Stomach (tissue), 9 donors: ENCODE measurements around the gene LHFPL4. TPM values are rescaled to one million over a fixed set of nuclear protein-coding genes. Genes with fewer than 3 reads are reported as not detected.

Experiments used
- DNase-seq, 2 donors: peaks; one replicate each; pipeline versions ENCODE4 v3.0.0 to v3.0.0-alpha.2; 2013 to 2019
- H3K27ac ChIP-seq, 5 donors: fragments of 200-600 bp in 4 of 5; sonication (generic) in 4 of 5; one replicate each; pipeline ENCODE4 v1.5.1; 2013 to 2019; ENCODE audit warnings: mild to moderate bottlenecking in 1 of 5, moderate library complexity in 1 of 5
- H3K27me3 ChIP-seq, 3 donors: fragments of 200-600 bp; sonication (generic); one replicate each; pipeline ENCODE4 v1.5.1; 2017 to 2019; ENCODE audit warnings: mixed run types in 1 of 3
- H3K36me3 ChIP-seq, 4 donors: fragments of 200-600 bp; sonication (generic); 1 replicate in 3 of 4; 2 replicates in 1 of 4; pipeline ENCODE4 v1.5.1; 2016 to 2019
- H3K4me1 ChIP-seq, 4 donors: fragments of 200-600 bp; sonication (generic); one replicate each; pipeline ENCODE4 v1.5.1; 2016 to 2019
- H3K4me3 ChIP-seq, 4 donors: fragments of 200-600 bp; sonication (generic) in 3 of 4; one replicate each; pipeline ENCODE4 v1.5.1; 2016 to 2019; ENCODE audit warnings: mild to moderate bottlenecking in 1 of 4
- H3K9me3 ChIP-seq, 4 donors: fragments of 200-600 bp; sonication (generic); one replicate each; pipeline ENCODE4 v1.5.1; 2016 to 2019
- CTCF ChIP-seq, 7 experiments: fragments of 450-650 bp in 4 of 7; fragments of 200-600 bp in 3 of 7; sonication (generic) in 3 of 7; IDR thresholded peaks; one replicate each; pipeline ENCODE4 v1.5.1; 2016 to 2019; ENCODE audit warnings: antibody characterized with exemption in 7 of 7, control low read depth in 2 of 7, mild to moderate bottlenecking in 1 of 7
- EP300 ChIP-seq: sonication (generic); formaldehyde crosslinking; IDR thresholded peaks from one replicate; pipeline ENCODE4 v1.6.1; 2017; ENCODE audit warnings: antibody characterized with exemption
- POLR2A ChIP-seq, 4 donors: fragments of 450-650 bp; IDR thresholded peaks; one replicate each; pipeline ENCODE4 v1.6.1; 2016; ENCODE audit warnings: antibody characterized with exemption in 4 of 4, control low read depth in 2 of 4, mild to moderate bottlenecking in 1 of 4, moderate library complexity in 1 of 4
- POLR2AphosphoS5 ChIP-seq, 3 donors: sonication (generic); formaldehyde crosslinking; IDR thresholded peaks; one replicate each; pipeline ENCODE4 v1.6.1; 2016; ENCODE audit warnings: antibody characterized with exemption in 3 of 3
- WGBS, 5 donors: extraction: QIAGEN DNeasy Blood & Tissue Kit in 3 of 5; methylation state at CpG; one replicate each; pipeline versions ENCODE4 v1.1.5 to v1.1.7; 2013 to 2018; 5-methylcytosine and 5-hydroxymethylcytosine counted together
- intact Hi-C: fragments of 100-400 bp; cut with DNase I; formaldehyde crosslinking; loops from one replicate; pipeline ENCODE4 v1.15.1; 2023; ENCODE audit warnings: low total_unique reads
- polyA plus RNA-seq, 3 donors: library from polyadenylated mRNA; stranded (reverse); fragments of 200-250 nt; gene quantifications; one replicate each; pipeline ENCODE4 v1.2.3, GENCODE V29; 2013
- total RNA-seq, 5 donors: library from RNA; depleted of rRNA; stranded (reverse); fragments of >200 nt; gene quantifications; one replicate each; pipeline versions ENCODE4 v1.1.0 to v1.2.3, GENCODE V29; 2014 to 2016
- donor health status: healthy with polysubstance abuse.
- donor health status: Bipolar disorder and iron deficiency.
- donor health status: healthy.

The LHFPL4 gene
- total and polyA plus RNA-seq, 8 donors, result 0.06 to 0.92 (median 0.25) TPM; not detected in 4

GRCh38 chr3:9501226-9501625 lies 52.4 kb downstream of the LHFPL4 start:
- intact Hi-C loops, result no loop called here
- no peak overlapping the region for H3K4me3 ChIP-seq
- H3K9me3 ChIP-seq, result no peaks in the 10 kb centered on the region
- peaks cover 3 to 44% (median 26%) of the 10 kb centered on the region in 3 donors for H3K27me3 ChIP-seq
- WGBS, 5 donors, result 67 to 77% (median 76%) methylated on average over 6 of the region's 6 CpGs
- DNase-seq, result no peak
- H3K36me3 ChIP-seq, result no peaks in the 10 kb centered on the region
- TF ChIP-seq POLR2AphosphoS5 (IDR thresholded peaks at IDR 0.05), result no peak
- no peak overlapping the region for H3K27ac ChIP-seq
- H3K4me1 ChIP-seq, result peaks cover 5 to 16% (median 11%) of the 10 kb centered on the region in 4 donors

GRCh38 chr3:9500108-9501050 lies 53.2 kb downstream of the LHFPL4 start:
- Histone ChIP-seq H3K27ac (no peak overlapping the region), H3K4me1 (peaks cover 5 to 16% (median 11%) of the 10 kb centered on the region in 4 donors), H3K4me3 (peak overlapping the region in 3 of 4 donors; percentile 3 to 28 (median 23)), H3K36me3 (no peaks in the 10 kb centered on the region), H3K27me3 (peaks cover 3 to 44% (median 26%) of the 10 kb centered on the region in 3 donors), H3K9me3 (no peaks in the 10 kb centered on the region)
- intact Hi-C loops, result no loop called here
- DNase-seq, result peak; percentile 60 to 78
- TF ChIP-seq CTCF (IDR thresholded peaks at IDR 0.05) (peak in 4 of 7 experiments; percentile 10 to 46 (median 40)), POLR2AphosphoS5 (IDR thresholded peaks at IDR 0.05) (no peak)
- 10 to 16% (median 13%) methylated on average over 34 to 39 of the region's 39 CpGs for WGBS, 5 donors

GRCh38 chr3:9499455-9500107 lies 54.0 kb downstream of the LHFPL4 start:
- peaks cover 5 to 16% (median 11%) of the 10 kb centered on the region in 4 donors for H3K4me1 ChIP-seq
- TF ChIP-seq CTCF (IDR thresholded peaks at IDR 0.05) (no peak), POLR2A (IDR thresholded peaks at IDR 0.05) (no peak), EP300 (no peak), POLR2AphosphoS5 (IDR thresholded peaks at IDR 0.05) (no peak)
- H3K4me3 ChIP-seq, result peak overlapping the region in 3 of 4 donors; percentile 3 to 28 (median 23)
- intact Hi-C loops, result no loop called here
- no peak overlapping the region for H3K27ac ChIP-seq
- 17 to 31% (median 23%) methylated on average over 15 to 19 of the region's 19 CpGs for WGBS, 5 donors
- no peaks in the 10 kb centered on the region for H3K9me3 ChIP-seq
- H3K27me3 ChIP-seq, result peaks cover 3 to 44% (median 26%) of the 10 kb centered on the region in 3 donors
- DNase-seq, result no peak
- H3K36me3 ChIP-seq, result no peaks in the 10 kb centered on the region

GRCh38 chr3:9498781-9499180 lies 54.8 kb downstream of the LHFPL4 start:
- Histone ChIP-seq H3K9me3 (no peaks in the 10 kb centered on the region), H3K4me3 (no peak overlapping the region), H3K4me1 (peaks cover 5 to 16% (median 11%) of the 10 kb centered on the region in 4 donors), H3K27ac (no peak overlapping the region), H3K27me3 (peaks cover 3 to 44% (median 26%) of the 10 kb centered on the region in 3 donors), H3K36me3 (no peaks in the 10 kb centered on the region)
- intact Hi-C loops, result no loop called here
- DNase-seq, result no peak
- TF ChIP-seq POLR2AphosphoS5 (IDR thresholded peaks at IDR 0.05), result no peak
- no peak for TF ChIP-seq EP300
- TF ChIP-seq CTCF (IDR thresholded peaks at IDR 0.05), result no peak
- no peak for TF ChIP-seq POLR2A (IDR thresholded peaks at IDR 0.05)
- WGBS, 5 donors, result 81 to 93% (median 89%) methylated on average over 6 of the region's 6 CpGs
